HepG2 (cell line): ENCODE data around the gene ZC3H7B. TPM values are rescaled to one million over a fixed set of nuclear protein-coding genes. Genes with fewer than 3 reads are reported as not detected.

Experiments
- BHLHE40 ChIP-seq: IDR thresholded peaks from 2 replicates; pipeline ENCODE4 v1.6.1; 2011; ENCODE audit warnings: low read length, improper control_type of control experiment
- HNRNPH1 ChIP-seq: fragments of 200-400 bp; formaldehyde crosslinking; optimal IDR thresholded peaks from 2 replicates; pipeline ENCODE3; 2017; ENCODE audit warnings: mild to moderate bottlenecking, low read depth, low read length
- JARID2 ChIP-seq: sonication (generic); formaldehyde crosslinking; IDR thresholded peaks from 2 replicates; pipeline ENCODE4 v1.8.1; 2023; ENCODE audit warnings: missing genetic modification reagents, inconsistent platforms; ENCODE audit not compliant: insufficient replicate concordance
- NFKBIZ ChIP-seq: IDR thresholded peaks from 2 replicates; pipeline ENCODE4 v1.6.1; 2018; ENCODE audit warnings: missing genetic modification reagents, missing compliant biosample characterization
- NR1H2 ChIP-seq: sonication (generic); formaldehyde crosslinking; IDR thresholded peaks from 2 replicates; pipeline ENCODE4 v1.8.1; 2022; ENCODE audit warnings: low read depth, missing genetic modification reagents, borderline replicate concordance
- POGK ChIP-seq: sonication (generic); formaldehyde crosslinking; conservative IDR thresholded peaks from 2 replicates; pipeline ENCODE4 v1.8.0; 2022; ENCODE audit warnings: mild to moderate bottlenecking, moderate library complexity, missing genetic modification reagents
- SAFB2 ChIP-seq: sonication (generic); formaldehyde crosslinking; IDR thresholded peaks from 2 replicates; pipeline ENCODE4 v1.5.1; 2020; ENCODE audit warnings: missing genetic modification reagents, low read depth, mild to moderate bottlenecking, borderline replicate concordance
- SIN3A ChIP-seq: IDR thresholded peaks from 2 replicates; pipeline ENCODE4 v1.6.1; 2011; ENCODE audit warnings: low read depth, mild to moderate bottlenecking, control low read depth, low read length, borderline replicate concordance
- SMAD9 ChIP-seq: sonication (generic); formaldehyde crosslinking; IDR thresholded peaks from 2 replicates; pipeline ENCODE4 v1.5.1; 2020; ENCODE audit warnings: mild to moderate bottlenecking, missing genetic modification reagents
- SOX13 ChIP-seq, 3 experiments: fragments of 450-650 bp in 1 of 3; sonication (generic) in 1 of 3; formaldehyde crosslinking in 1 of 3; IDR thresholded peaks in 2 of 3; conservative IDR thresholded peaks in 1 of 3; 2 replicates each; pipeline versions ENCODE4 v1.5.0 to v1.6.1; 2016 to 2020; ENCODE audit warnings: antibody characterized with exemption in 1 of 3, mild to moderate bottlenecking in 1 of 3, missing compliant biosample characterization in 1 of 3, missing genetic modification reagents in 1 of 3, moderate library complexity in 1 of 3
- TCF7 ChIP-seq: sonication (generic); IDR thresholded peaks from 2 replicates; pipeline ENCODE4 v1.6.1; 2016; ENCODE audit warnings: antibody characterized with exemption, low read depth
- ZFYVE20 ChIP-seq: sonication (generic); formaldehyde crosslinking; IDR thresholded peaks from 2 replicates; pipeline ENCODE4 v1.8.0; 2023; ENCODE audit warnings: low read depth, mild to moderate bottlenecking, moderate library complexity, missing genetic modification reagents, borderline replicate concordance
- ZNF12 ChIP-seq: sonication (generic); formaldehyde crosslinking; IDR thresholded peaks from 2 replicates; pipeline ENCODE4 v1.5.0; 2020; ENCODE audit warnings: missing genetic modification reagents
- ZNF335 ChIP-seq: sonication (generic); formaldehyde crosslinking; IDR thresholded peaks from 2 replicates; pipeline ENCODE4 v1.4.0; 2020; ENCODE audit warnings: missing genetic modification reagents
- ZNF513 ChIP-seq: sonication (generic); formaldehyde crosslinking; conservative IDR thresholded peaks from 2 replicates; pipeline ENCODE4 v1.5.0; 2020; ENCODE audit warnings: missing genetic modification reagents
- ZNF562 ChIP-seq: sonication (generic); formaldehyde crosslinking; IDR thresholded peaks from 2 replicates; pipeline ENCODE4 v1.8.0; 2022; ENCODE audit warnings: missing genetic modification reagents, borderline replicate concordance
- ZNF720 ChIP-seq: sonication (generic); formaldehyde crosslinking; IDR thresholded peaks from 2 replicates; pipeline ENCODE4 v1.4.0; 2020; ENCODE audit warnings: missing genetic modification reagents
- ZNF768 ChIP-seq: sonication (generic); formaldehyde crosslinking; IDR thresholded peaks from 2 replicates; pipeline ENCODE4 v1.4.0; 2020; ENCODE audit warnings: missing genetic modification reagents
- ZNF781 ChIP-seq: sonication (generic); formaldehyde crosslinking; IDR thresholded peaks from 2 replicates; pipeline ENCODE4 v1.5.1; 2020; ENCODE audit warnings: borderline replicate concordance, mild to moderate bottlenecking, missing genetic modification reagents; ENCODE audit errors: not compliant biosample characterization
- polyA plus RNA-seq, 8 experiments: library from polyadenylated mRNA; depleted of rRNA in 3 of 8; stranded (reverse) in 7 of 8; unstranded in 1 of 8; fragments of >200 nt; fragmentation: Illumina TruSeq in 4 of 8; extraction: Trizol in 4 of 8; gene quantifications; 2 replicates each; pipeline versions ENCODE4 v1.2.1 to v1.2.3, GENCODE V29; 2011 to 2016; ENCODE audit warnings: low read depth in 4 of 8, missing spikeins in 1 of 8, mixed read lengths in 1 of 8; ENCODE audit not compliant: insufficient read depth in 1 of 8
- total RNA-seq, 5 experiments: library from RNA; depleted of rRNA; stranded (reverse); fragments of >200 nt; fragmentation: Illumina TruSeq; extraction: Trizol; gene quantifications; 2 replicates each; pipeline ENCODE4 v1.2.3, GENCODE V29; 2016; ENCODE audit warnings: low read depth in 1 of 5
- TF ChIP-seq, protein P1 (sequence below): sonication (generic); formaldehyde crosslinking; IDR thresholded peaks from 2 replicates; pipeline ENCODE4 v1.9.0; 2021; ENCODE audit warnings: mild to moderate bottlenecking, missing genetic modification reagents

ZC3H7B gene
- total and polyA plus RNA-seq, 2 of the 13 experiments (the other 11 are each of a cell fraction or from before 2014, with no cell fraction given), result 26.4 to 37.2 TPM

- TF ChIP-seq, protein P1, sequence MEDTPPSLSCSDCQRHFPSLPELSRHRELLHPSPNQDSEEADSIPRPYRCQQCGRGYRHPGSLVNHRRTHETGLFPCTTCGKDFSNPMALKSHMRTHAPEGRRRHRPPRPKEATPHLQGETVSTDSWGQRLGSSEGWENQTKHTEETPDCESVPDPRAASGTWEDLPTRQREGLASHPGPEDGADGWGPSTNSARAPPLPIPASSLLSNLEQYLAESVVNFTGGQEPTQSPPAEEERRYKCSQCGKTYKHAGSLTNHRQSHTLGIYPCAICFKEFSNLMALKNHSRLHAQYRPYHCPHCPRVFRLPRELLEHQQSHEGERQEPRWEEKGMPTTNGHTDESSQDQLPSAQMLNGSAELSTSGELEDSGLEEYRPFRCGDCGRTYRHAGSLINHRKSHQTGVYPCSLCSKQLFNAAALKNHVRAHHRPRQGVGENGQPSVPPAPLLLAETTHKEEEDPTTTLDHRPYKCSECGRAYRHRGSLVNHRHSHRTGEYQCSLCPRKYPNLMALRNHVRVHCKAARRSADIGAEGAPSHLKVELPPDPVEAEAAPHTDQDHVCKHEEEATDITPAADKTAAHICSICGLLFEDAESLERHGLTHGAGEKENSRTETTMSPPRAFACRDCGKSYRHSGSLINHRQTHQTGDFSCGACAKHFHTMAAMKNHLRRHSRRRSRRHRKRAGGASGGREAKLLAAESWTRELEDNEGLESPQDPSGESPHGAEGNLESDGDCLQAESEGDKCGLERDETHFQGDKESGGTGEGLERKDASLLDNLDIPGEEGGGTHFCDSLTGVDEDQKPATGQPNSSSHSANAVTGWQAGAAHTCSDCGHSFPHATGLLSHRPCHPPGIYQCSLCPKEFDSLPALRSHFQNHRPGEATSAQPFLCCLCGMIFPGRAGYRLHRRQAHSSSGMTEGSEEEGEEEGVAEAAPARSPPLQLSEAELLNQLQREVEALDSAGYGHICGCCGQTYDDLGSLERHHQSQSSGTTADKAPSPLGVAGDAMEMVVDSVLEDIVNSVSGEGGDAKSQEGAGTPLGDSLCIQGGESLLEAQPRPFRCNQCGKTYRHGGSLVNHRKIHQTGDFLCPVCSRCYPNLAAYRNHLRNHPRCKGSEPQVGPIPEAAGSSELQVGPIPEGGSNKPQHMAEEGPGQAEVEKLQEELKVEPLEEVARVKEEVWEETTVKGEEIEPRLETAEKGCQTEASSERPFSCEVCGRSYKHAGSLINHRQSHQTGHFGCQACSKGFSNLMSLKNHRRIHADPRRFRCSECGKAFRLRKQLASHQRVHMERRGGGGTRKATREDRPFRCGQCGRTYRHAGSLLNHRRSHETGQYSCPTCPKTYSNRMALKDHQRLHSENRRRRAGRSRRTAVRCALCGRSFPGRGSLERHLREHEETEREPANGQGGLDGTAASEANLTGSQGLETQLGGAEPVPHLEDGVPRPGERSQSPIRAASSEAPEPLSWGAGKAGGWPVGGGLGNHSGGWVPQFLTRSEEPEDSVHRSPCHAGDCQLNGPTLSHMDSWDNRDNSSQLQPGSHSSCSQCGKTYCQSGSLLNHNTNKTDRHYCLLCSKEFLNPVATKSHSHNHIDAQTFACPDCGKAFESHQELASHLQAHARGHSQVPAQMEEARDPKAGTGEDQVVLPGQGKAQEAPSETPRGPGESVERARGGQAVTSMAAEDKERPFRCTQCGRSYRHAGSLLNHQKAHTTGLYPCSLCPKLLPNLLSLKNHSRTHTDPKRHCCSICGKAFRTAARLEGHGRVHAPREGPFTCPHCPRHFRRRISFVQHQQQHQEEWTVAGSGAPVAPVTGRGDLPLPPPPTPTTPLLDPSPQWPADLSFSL, result no peak
- TF ChIP-seq ZNF12 (0 out of 2 replicates have a peak, but pooled peaks have one; percentile 65), NR1H2 (no peak), ZNF562 (CRISPR knock-in tag) (no peak), JARID2 (CRISPR knock-in tag) (no peak), ZNF720 (CRISPR knock-in tag) (no peak), SAFB2 (CRISPR knock-in tag) (no peak), BHLHE40 (no peak), SOX13 (IDR thresholded peaks at IDR 0.05) (no peak), SOX13 (CRISPR knock-in tag; conservative IDR thresholded peaks at IDR 0.05 in 1 of 2, IDR thresholded peaks at IDR 0.05 in 1 of 2) (peak in 1 of 2 experiments; percentile 48; a peak in 1 of 4 replicates), ZNF768 (CRISPR knock-in tag) (no peak), ZFYVE20 (CRISPR knock-in tag) (no peak), ZNF781 (CRISPR knock-in tag) (no peak), ZNF335 (CRISPR knock-in tag) (no peak), SIN3A (peak; percentile 60; the same call in 1 of the 2 replicates), SMAD9 (CRISPR knock-in tag) (0 out of 2 replicates have a peak, but pooled peaks have one; percentile 71), ZNF513 (no peak), TCF7 (no peak), POGK (CRISPR knock-in tag) (no peak), NFKBIZ (CRISPR knock-in tag) (no peak), HNRNPH1 (no peak)
Observed at GRCh38 chr22:41288245-41288946, 12.9 kb upstream of the ZC3H7B start (continued).
